Esophagus muscularis mucosa (tissue), 3 donors: Measurements from ENCODE around the gene CTNNA3.

ENCODE experiments used
- POLR2A ChIP-seq: fragments of 450-650 bp; IDR thresholded peaks from one replicate; pipeline ENCODE4 v1.6.1; 2017; ENCODE audit warnings: antibody characterized with exemption, moderate library complexity, mild to moderate bottlenecking, low read depth
- POLR2AphosphoS5 ChIP-seq, 2 donors: sonication (generic); formaldehyde crosslinking; IDR thresholded peaks; one replicate each; pipeline ENCODE4 v1.6.1; 2017; ENCODE audit warnings: antibody characterized with exemption in 2 of 2
- TF ChIP-seq, protein P1 (sequence below), 3 experiments: fragments of 200-600 bp in 2 of 3; fragments of 450-650 bp in 1 of 3; sonication (generic) in 2 of 3; IDR thresholded peaks; one replicate each; pipeline ENCODE4 v1.5.1; 2017 to 2019; ENCODE audit warnings: antibody characterized with exemption in 3 of 3, mild to moderate bottlenecking in 2 of 3, moderate library complexity in 1 of 3

- TF ChIP-seq, protein P1, sequence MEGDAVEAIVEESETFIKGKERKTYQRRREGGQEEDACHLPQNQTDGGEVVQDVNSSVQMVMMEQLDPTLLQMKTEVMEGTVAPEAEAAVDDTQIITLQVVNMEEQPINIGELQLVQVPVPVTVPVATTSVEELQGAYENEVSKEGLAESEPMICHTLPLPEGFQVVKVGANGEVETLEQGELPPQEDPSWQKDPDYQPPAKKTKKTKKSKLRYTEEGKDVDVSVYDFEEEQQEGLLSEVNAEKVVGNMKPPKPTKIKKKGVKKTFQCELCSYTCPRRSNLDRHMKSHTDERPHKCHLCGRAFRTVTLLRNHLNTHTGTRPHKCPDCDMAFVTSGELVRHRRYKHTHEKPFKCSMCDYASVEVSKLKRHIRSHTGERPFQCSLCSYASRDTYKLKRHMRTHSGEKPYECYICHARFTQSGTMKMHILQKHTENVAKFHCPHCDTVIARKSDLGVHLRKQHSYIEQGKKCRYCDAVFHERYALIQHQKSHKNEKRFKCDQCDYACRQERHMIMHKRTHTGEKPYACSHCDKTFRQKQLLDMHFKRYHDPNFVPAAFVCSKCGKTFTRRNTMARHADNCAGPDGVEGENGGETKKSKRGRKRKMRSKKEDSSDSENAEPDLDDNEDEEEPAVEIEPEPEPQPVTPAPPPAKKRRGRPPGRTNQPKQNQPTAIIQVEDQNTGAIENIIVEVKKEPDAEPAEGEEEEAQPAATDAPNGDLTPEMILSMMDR (IDR thresholded peaks at IDR 0.05): no peak
- TF ChIP-seq POLR2A: no peak
- no peak for TF ChIP-seq POLR2AphosphoS5 (IDR thresholded peaks at IDR 0.05)
Measured at GRCh38 chr10:66483966-66484365, 1212.0 kb downstream of the CTNNA3 start.
